Fibroblast of lung (primary cell): Measurements from ENCODE around the gene ETS1. TPM values are rescaled to one million over a fixed set of nuclear protein-coding genes. Genes with fewer than 3 reads are reported as not detected.

Source experiments
- DNase-seq, 2 donors: peaks; one replicate each; pipeline versions ENCODE4 v3.0.0 to v3.0.0-alpha.2; 2010; ENCODE audit warnings: low read depth in 2 of 2
- H2AFZ ChIP-seq: 2 replicates; pipeline ENCODE4 v1.5.1; 2012; ENCODE audit warnings: low read length, control low read depth, inconsistent platforms
- H3K27ac ChIP-seq: 2 replicates; pipeline ENCODE4 v1.5.1; 2011; ENCODE audit warnings: low read length, control low read depth; ENCODE audit not compliant: insufficient read depth
- H3K27me3 ChIP-seq: 2 replicates; pipeline ENCODE4 v1.5.1; 2011; ENCODE audit warnings: mild to moderate bottlenecking, low read length; ENCODE audit not compliant: control insufficient read depth, insufficient read depth
- H3K36me3 ChIP-seq: 2 replicates; pipeline ENCODE4 v1.5.1; 2011; ENCODE audit warnings: low read length; ENCODE audit not compliant: control insufficient read depth, insufficient read depth
- H3K4me1 ChIP-seq: 2 replicates; pipeline ENCODE4 v1.5.1; 2011; ENCODE audit warnings: low read length; ENCODE audit not compliant: control insufficient read depth, insufficient read depth; ENCODE audit errors: extremely low read depth
- H3K4me2 ChIP-seq: 2 replicates; pipeline ENCODE4 v1.5.1; 2011; ENCODE audit warnings: low read length, control low read depth; ENCODE audit not compliant: insufficient read depth; ENCODE audit errors: extremely low read depth
- H3K4me3 ChIP-seq, 4 experiments: fragments of 200-600 bp in 1 of 4; sonication (generic) in 1 of 4; replicated peaks in 1 of 4; 2 replicates each; pipeline ENCODE4 v1.5.1; 2011 to 2016; ENCODE audit warnings: low read length in 4 of 4, low read depth in 3 of 4, mild to moderate bottlenecking in 3 of 4, control low read depth in 2 of 4, inconsistent platforms in 1 of 4, mixed read lengths in 1 of 4; ENCODE audit not compliant: insufficient read depth in 1 of 4; ENCODE audit errors: control extremely low read depth in 1 of 4
- H3K79me2 ChIP-seq: 2 replicates; pipeline ENCODE4 v1.5.1; 2012; ENCODE audit warnings: mild to moderate bottlenecking, low read length, inconsistent platforms; ENCODE audit not compliant: control insufficient read depth, insufficient read depth
- H3K9ac ChIP-seq: 2 replicates; pipeline ENCODE4 v1.5.1; 2011; ENCODE audit warnings: mild to moderate bottlenecking, low read length, control low read depth; ENCODE audit not compliant: insufficient read depth
- H3K9me3 ChIP-seq: 2 replicates; pipeline ENCODE4 v1.5.1; 2012; ENCODE audit warnings: low read depth, low read length; ENCODE audit not compliant: control insufficient read depth, insufficient read depth
- H4K20me1 ChIP-seq: 2 replicates; pipeline ENCODE4 v1.5.1; 2011; ENCODE audit warnings: low read length; ENCODE audit not compliant: control insufficient read depth, insufficient read depth; ENCODE audit errors: extremely low read depth
- CTCF ChIP-seq, 2 donors: IDR thresholded peaks in 1 of 2; conservative IDR thresholded peaks in 1 of 2; 1 replicate in 1 of 2; 2 replicates in 1 of 2; pipeline ENCODE4 v1.5.1; 2011 to 2012; ENCODE audit warnings: low read length in 2 of 2, control low read depth in 1 of 2, inconsistent platforms in 1 of 2, low read depth in 1 of 2, mild to moderate bottlenecking in 1 of 2
- EZH2 ChIP-seq: IDR thresholded peaks from 2 replicates; pipeline ENCODE4 v1.5.1; 2012; ENCODE audit warnings: low read length, control low read depth, mild to moderate bottlenecking; ENCODE audit errors: missing control alignments
- polyA plus RNA-seq, 2 donors: library from polyadenylated mRNA; depleted of rRNA in 1 of 2; stranded (reverse) in 1 of 2; unstranded in 1 of 2; fragments of >200 nt; gene quantifications; 2 replicates each; pipeline ENCODE4 v1.2.1, GENCODE V29; 2011 to 2012; ENCODE audit warnings: missing spikeins in 1 of 2
- total RNA-seq: library from RNA; depleted of rRNA; stranded (reverse); fragments of >200 nt; gene quantifications from 2 replicates; pipeline ENCODE4 v1.2.1, GENCODE V29; 2014

ETS1 gene
- total and polyA plus RNA-seq, 2 donors (not counting 1 experiment from before 2014, with no cell fraction given) = 51.5 to 51.7 TPM

GRCh38 chr11:128536506-128536905 is 50.9 kb downstream of the ETS1 start:
- Histone ChIP-seq H3K27me3 (no peaks in the 10 kb centered on the region), H3K79me2 (no peaks in the 10 kb centered on the region), H3K4me3 (no peak overlapping the region), H3K9ac (no peak overlapping the region), H3K4me1 (no peaks in the 10 kb centered on the region), H3K9me3 (no peaks in the 10 kb centered on the region), H3K27ac (no peak overlapping the region), H3K36me3 (no peaks in the 10 kb centered on the region), H4K20me1 (no peaks in the 10 kb centered on the region), H3K4me2 (no peak overlapping the region), H2AFZ (no peak overlapping the region)
- TF ChIP-seq CTCF (conservative IDR thresholded peaks at IDR 0.05 in 1 of 2, IDR thresholded peaks at IDR 0.05 in 1 of 2; ENCODE audit: low read depth in 1 of 2, low read length in 2 of 2) (no peak), EZH2 (no peak)
- no peak for DNase-seq

- H3K79me2 ChIP-seq = no peaks in the 10 kb centered on the region
- H4K20me1 ChIP-seq = no peaks in the 10 kb centered on the region
- no peak overlapping the region for H3K4me2 ChIP-seq
- H3K9me3 ChIP-seq = no peaks in the 10 kb centered on the region
- H3K27ac ChIP-seq = no peak overlapping the region
- H3K4me3 ChIP-seq = no peak overlapping the region
- H3K4me1 ChIP-seq = no peaks in the 10 kb centered on the region
- H2AFZ ChIP-seq = no peak overlapping the region
- H3K36me3 ChIP-seq = no peaks in the 10 kb centered on the region
- DNase-seq = no peak
- no peaks in the 10 kb centered on the region for H3K27me3 ChIP-seq
- no peak overlapping the region for H3K9ac ChIP-seq
- TF ChIP-seq CTCF (conservative IDR thresholded peaks at IDR 0.05 in 1 of 2, IDR thresholded peaks at IDR 0.05 in 1 of 2; ENCODE audit: low read depth in 1 of 2, low read length in 2 of 2) = no peak
- TF ChIP-seq EZH2 = no peak
Measured at GRCh38 chr11:128535468-128536457, 51.6 kb downstream of the ETS1 start.

GRCh38 chr11:128533472-128533871 is 53.9 kb downstream of the ETS1 start:
- Histone ChIP-seq H3K9me3 (no peaks in the 10 kb centered on the region), H3K79me2 (no peaks in the 10 kb centered on the region), H3K36me3 (no peaks in the 10 kb centered on the region), H3K27ac (no peak overlapping the region), H4K20me1 (no peaks in the 10 kb centered on the region), H3K4me3 (no peak overlapping the region), H2AFZ (no peak overlapping the region), H3K27me3 (no peaks in the 10 kb centered on the region), H3K9ac (no peak overlapping the region), H3K4me1 (peaks cover 7% of the 10 kb centered on the region), H3K4me2 (no peak overlapping the region)
- TF ChIP-seq CTCF (conservative IDR thresholded peaks at IDR 0.05 in 1 of 2, IDR thresholded peaks at IDR 0.05 in 1 of 2; ENCODE audit: low read depth in 1 of 2, low read length in 2 of 2) = no peak
- TF ChIP-seq EZH2 = no peak
- no peak for DNase-seq
